COR-L47 (cell line): ENCODE results near the gene LRRC14B.
"Not testable (repeated sequence)": the region's sequence is repeated elsewhere in the genome, so short reads cannot be mapped to it uniquely, and the experiment has no call there.

Experiments used
- DNase-seq: peaks from one replicate; lab custom pipeline; 2025; lab: John Stamatoyannopoulos, UW

LRRC14B gene

DNA sequence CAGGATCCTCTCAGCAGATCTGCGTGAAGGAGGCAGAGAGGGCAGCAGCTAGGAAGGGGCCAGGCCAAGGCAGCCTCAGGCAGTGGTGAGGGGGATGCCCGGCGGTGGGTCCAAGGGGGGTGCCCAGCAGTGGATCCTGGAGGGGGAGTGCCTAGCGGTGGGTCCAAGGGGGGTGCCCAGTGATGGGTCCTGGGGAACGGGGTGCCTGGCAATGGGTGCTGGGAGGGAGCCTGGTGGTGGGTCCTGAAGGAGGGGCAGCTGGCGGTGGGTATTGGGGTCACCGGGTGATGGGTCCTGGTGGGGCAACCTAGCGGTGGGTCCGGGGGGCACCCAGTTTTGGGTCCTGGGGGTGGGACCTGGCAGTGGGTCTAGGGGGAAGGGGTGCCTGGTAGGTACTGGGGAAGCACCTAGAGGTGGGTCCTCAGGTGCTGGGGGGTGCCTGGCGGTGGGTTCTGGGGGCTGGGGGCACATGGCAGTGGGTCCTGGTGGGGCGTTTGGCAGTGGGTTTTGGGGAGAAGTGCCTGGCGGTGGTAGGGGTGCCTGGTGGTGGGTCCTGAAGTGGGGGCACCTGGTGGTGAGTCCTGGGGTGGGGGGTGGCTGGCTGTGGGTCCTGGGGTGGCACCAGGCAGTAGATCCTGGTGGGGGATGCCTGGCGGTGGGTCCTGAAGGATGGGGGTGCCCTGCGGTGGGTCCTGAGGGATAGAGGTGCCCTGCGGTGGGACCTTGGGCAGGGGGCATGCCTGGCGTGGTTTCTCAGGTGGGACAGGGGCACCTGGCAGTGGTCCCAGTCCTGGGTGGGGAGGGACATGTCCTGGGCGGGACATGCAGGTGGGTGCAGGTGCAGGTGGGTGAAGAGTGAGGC lies 1.9 kb downstream of the LRRC14B start:
- no peak for DNase-seq

DNA sequence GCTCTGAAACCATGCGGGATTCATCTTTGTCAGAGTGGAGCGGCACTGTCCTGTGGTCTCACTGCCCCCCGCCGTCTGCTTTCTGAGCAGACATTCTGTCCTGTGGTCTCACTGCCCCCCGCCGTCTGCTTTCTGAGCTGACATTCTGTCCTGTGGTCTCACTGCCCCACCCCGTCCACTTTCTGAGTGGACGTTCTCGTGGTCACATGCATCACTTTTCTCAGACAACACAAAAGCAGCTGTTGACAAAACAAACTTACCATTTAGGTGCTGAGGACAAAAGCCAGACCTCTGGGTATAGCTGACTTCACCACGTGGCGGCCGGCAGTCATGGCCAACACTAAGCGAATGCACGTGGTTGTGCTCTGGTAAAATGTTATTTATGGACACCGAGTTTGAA lies 2.8 kb downstream of the LRRC14B start:
- DNase-seq = no peak

DNA sequence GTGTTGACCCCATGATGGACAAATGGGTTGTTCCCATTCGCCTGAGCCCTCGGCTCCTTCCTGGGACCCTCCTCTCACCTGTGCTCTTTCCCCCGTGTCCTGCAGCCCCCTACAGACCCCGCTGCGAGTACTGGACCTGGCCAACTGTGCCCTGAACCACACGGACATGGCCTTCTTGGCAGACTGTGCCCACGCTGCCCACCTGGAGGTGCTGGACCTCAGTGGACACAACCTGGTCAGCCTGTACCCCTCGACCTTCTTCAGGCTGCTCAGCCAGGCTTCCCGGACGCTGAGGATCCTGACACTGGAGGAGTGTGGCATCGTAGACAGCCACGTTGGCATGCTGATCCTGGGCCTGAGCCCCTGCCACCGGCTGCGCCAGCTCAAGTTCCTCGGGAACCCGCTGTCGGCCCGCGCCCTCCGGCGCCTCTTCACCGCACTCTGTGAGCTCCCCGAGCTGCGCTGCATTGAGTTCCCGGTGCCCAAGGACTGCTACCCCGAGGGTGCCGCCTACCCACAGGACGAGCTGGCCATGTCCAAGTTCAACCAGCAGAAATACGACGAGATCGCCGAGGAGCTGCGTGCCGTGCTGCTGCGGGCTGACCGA lies 3.4 kb downstream of the LRRC14B start:
- no peak for DNase-seq

DNA sequence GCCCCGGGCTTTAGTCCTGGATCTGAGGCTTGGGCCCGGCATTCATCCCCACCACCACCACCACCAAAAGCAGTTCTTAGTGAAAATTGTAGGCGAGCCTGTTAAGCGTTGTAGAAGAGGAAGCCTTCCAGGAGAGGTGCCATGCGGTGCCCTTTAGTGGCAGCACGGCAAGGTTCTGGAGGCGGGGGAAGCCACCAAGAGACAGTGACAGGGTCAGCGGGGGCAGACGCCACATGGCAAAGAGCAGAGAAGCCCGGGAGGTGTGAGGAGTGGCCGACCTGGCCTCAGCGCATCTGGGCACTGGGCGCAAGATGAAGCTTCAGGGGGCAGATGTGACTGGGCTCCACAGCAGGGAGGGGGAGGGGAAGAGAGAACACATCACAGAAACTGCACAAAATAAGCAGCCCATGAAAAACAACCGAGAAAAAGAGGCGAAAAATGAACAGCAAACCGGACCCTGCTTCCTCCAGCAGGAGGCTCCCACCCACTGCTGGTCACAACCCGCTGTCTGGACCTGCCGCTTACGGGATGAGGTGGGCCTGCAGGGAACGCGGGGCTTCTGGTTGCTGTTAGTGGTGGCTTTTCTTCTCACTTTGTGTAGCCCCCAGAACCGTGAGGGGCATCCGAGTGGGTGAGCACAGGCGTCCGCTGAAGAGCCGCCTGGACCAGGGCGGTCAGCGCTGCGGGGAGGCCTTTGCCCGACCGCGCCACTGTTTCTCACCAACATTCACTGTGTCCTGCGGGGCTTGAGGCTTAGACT lies 4.3 kb downstream of the LRRC14B start:
- DNase-seq = no peak

GRCh38 chr5:196350-196749 lies 5.1 kb downstream of the LRRC14B start:
- no peak for DNase-seq

DNA sequence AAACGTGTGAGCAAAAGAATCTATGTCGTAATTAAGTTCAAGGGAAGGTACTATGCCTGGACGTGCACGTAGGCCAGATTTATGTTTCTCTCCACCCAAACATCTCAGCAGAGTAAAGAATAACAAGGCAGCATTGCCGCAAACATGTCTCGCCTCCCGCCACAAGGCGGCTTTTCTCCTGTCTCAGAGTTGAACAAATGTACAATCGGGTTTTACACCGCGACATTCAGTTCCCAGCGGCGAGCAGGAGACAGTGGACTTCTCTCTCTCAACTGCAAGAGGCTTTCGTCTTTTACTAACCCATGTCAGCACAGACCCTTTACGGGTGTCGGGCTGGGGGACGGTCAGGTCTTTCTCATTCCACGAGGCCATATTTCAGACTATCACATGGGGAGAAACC lies 5.7 kb downstream of the LRRC14B start:
- not testable (repeated sequence) for DNase-seq

GRCh38 chr5:197892-198489 lies 6.7 kb downstream of the LRRC14B start:
- no peak for DNase-seq

DNA sequence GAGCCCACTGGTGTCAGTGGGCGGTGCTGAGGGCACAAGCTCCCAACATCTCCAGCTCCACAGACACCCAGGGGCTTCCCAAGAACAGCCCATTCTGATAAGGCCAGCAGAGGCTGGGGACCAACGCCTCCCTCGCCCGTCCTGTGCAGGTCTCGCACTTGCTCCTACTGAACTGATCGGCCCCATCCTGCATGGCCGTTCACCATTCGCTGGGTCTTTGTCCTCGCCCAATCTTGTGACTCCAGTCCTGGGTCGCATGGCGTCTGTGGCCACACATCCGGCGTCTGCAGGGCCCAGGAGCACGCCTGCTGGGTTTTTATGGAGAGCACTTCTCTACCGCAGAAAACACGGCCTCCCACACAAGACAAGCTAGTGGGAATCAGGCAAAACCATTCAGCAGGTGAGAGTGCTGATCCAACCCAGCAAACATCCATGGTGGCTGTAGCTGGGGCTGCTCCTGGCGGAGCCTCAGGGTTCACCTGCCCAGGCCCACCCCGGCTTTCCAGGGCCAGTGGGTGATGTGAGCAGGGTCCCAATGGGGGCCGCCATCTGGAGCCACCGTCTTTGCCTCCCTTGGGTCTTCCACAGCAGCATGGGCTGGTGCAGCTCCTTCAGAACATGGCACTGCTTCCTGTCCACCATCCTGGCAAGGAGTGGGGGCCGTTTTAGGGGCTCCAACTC lies 7.4 kb downstream of the LRRC14B start:
- no peak for DNase-seq

- no peak for DNase-seq
These were observed 8.1 kb downstream of the LRRC14B start for GRCh38 chr5:199197-199949.

GRCh38 chr5:199950-200645 lies 8.8 kb downstream of the LRRC14B start:
- DNase-seq = no peak

GRCh38 chr5:200985-201384 lies 9.7 kb downstream of the LRRC14B start:
- no peak for DNase-seq

DNA sequence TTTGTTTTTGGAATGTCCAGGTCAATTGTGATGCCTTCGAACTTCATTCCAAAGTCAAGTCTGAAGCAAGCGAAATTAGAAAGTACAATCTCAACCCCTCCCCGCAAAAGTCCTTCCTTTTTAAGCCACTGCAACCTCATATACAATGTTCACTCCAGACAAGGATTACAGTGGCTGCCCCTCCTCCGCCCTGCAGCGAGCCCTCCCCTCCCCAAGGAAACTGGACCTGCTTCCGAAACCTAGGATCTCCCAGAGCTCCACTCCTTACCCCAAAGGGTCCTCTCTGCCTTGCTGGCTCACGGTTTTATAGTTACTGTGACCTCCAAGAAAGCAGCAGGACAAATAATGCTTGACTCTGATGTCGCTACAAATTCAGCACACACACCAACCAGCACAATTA lies 10.4 kb downstream of the LRRC14B start:
- DNase-seq = no peak

GRCh38 chr5:203246-203930 lies 12.1 kb downstream of the LRRC14B start:
- DNase-seq = no peak

DNA sequence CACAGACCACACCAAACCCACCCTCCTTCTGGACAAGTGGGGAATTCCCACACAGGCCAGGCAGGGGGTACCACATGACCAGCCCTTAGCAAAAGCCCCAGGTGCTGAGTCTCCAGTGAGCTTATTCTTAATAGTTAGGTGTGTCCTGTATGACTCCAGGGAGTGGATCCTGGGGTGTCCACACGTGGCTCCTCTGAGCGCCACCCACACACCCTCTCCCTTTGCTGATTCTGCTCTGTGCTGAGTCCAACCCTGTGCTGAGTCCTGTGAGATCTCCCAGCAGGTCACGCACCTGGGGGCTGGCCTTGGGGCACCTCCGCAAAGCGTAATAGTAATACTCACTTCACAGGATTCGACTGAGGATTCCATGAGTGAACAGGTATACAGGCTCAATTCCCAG lies 12.7 kb downstream of the LRRC14B start:
- DNase-seq = no peak

- DNase-seq = no peak
These were observed 13.2 kb downstream of the LRRC14B start for GRCh38 chr5:204462-204861.

GRCh38 chr5:204966-205670 lies 13.8 kb downstream of the LRRC14B start:
- DNase-seq = no peak

GRCh38 chr5:206406-206805 lies 15.1 kb downstream of the LRRC14B start:
- DNase-seq = no peak

GRCh38 chr5:206927-207536 lies 15.7 kb downstream of the LRRC14B start:
- no peak for DNase-seq

DNA sequence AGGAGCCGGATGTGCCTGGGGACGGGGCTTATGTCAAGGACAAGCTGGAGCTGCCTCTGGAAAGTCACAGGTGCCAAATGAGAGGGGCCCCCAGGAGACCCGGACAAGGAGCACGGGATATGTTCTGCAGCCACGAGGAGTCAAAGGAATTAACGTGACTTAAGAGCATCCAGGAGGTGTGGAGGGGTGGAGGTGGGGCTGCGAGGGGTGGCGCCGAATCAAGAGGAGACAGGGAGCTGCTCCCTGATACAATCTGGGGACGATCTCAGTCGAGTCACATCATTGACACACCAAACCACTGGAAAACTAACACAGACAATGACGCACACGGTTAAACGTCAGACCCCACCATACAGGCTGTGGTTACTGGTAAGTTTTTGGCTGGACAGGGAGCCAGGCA lies 16.3 kb downstream of the LRRC14B start:
- no peak for DNase-seq
